PFSK-1 (cell line): Measurements from ENCODE around the gene NEK10.

Experiments
- FOXP2 ChIP-seq: optimal IDR thresholded peaks from 2 replicates; pipeline ENCODE3; 2011; ENCODE audit warnings: borderline replicate concordance, control low read depth, inconsistent platforms; ENCODE audit not compliant: insufficient read depth; ENCODE audit errors: extremely low read length, extremely low read depth
- POLR2AphosphoS5 ChIP-seq: IDR thresholded peaks from 2 replicates; pipeline ENCODE4 v1.6.1; 2012; ENCODE audit warnings: low read depth, mild to moderate bottlenecking, control low read depth, low read length, moderate library complexity

- no peak for TF ChIP-seq FOXP2
- no peak for TF ChIP-seq POLR2AphosphoS5
These were observed 280.1 kb downstream of the NEK10 start for GRCh38 chr3:27089068-27089467.
